MM.1S (cell line): ENCODE results near the gene CDH4.

Source experiments
- EZH2 ChIP-seq: fragments of 300-600 bp; sonication (generic); optimal IDR thresholded peaks from 2 replicates; pipeline ENCODE3; 2017; ENCODE audit warnings: low read depth, mild to moderate bottlenecking, antibody characterized with exemption, low read length, mixed read lengths
- TF ChIP-seq, protein P1 (sequence below): fragments of 300-600 bp; sonication (generic); IDR thresholded peaks from 2 replicates; pipeline ENCODE4 v1.5.1; 2016; ENCODE audit warnings: antibody characterized with exemption, low read length, mixed read lengths

DNA sequence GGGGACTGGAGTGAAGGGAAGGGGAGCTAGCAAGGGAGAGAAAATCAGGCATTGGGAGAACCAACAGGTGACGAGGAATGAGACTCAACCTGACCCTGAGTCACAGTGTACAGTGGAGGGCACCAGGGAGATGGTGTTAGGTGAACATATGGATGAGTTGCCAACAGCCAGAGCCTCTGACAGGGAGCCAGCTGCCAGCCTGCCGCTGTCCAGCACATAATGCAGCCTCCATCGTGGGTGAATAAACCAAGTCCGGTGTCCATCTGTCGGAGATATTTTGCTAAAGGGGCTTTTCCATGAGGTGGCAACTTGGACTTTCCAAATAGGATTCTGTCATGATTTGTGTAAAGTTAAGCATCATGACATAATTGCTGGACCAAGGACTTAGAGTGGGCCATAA is 88.1 kb downstream of the CDH4 start:
- TF ChIP-seq, protein P1, sequence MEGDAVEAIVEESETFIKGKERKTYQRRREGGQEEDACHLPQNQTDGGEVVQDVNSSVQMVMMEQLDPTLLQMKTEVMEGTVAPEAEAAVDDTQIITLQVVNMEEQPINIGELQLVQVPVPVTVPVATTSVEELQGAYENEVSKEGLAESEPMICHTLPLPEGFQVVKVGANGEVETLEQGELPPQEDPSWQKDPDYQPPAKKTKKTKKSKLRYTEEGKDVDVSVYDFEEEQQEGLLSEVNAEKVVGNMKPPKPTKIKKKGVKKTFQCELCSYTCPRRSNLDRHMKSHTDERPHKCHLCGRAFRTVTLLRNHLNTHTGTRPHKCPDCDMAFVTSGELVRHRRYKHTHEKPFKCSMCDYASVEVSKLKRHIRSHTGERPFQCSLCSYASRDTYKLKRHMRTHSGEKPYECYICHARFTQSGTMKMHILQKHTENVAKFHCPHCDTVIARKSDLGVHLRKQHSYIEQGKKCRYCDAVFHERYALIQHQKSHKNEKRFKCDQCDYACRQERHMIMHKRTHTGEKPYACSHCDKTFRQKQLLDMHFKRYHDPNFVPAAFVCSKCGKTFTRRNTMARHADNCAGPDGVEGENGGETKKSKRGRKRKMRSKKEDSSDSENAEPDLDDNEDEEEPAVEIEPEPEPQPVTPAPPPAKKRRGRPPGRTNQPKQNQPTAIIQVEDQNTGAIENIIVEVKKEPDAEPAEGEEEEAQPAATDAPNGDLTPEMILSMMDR = no peak
- no peak for TF ChIP-seq EZH2
